Measurements from ENCODE around the gene TMPRSS4.

Gene TMPRSS4

GRCh38 chr11:118079491-118079890, 2.6 kb downstream of the TMPRSS4 start:
- no peak for DNase-seq (ENCODE audit: low read depth in 2 of 2)

- no peak for DNase-seq (ENCODE audit: low read depth in 2 of 2)
Observed at GRCh38 chr11:118080296-118080695, 3.4 kb downstream of the TMPRSS4 start.

DNA sequence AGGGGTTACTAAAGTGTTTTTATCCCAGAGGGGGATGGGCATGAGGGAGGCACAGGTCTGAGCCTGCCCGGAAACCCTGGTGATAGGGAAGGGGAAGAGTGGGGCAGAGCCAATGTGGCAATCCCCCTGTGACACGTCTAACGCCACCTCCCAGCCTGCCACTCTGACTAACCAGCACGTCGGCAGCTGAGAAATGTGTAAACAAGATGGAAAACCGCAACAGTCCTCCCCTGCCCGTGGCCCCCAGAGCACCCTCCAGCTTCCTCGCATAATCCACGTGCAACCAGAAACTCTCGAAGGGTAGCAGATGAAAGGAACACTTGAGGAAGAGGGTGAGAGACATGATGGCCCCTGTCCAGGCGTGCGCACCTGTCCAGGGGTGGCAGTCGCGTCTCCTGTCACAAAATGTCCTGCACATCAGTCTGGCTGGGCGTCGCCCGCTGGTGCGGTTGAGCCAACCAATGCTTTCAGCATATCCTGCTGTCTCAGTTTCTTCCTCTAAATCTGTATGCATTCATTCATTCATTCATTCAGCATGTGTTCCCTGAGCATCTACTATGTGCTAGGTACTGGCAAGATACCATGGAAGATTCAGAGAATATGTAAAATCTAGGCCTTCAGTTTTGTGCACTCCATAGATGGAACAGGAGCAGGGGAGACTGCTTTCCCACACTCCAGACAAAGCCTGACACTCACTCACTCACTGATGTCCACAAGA, 4.5 kb downstream of the TMPRSS4 start:
- DNase-seq (ENCODE audit: low read depth in 2 of 2) = no peak

GRCh38 chr11:118082880-118083552, 6.1 kb downstream of the TMPRSS4 start:
- DNase-seq (ENCODE audit: low read depth in 2 of 2) = no peak

DNA sequence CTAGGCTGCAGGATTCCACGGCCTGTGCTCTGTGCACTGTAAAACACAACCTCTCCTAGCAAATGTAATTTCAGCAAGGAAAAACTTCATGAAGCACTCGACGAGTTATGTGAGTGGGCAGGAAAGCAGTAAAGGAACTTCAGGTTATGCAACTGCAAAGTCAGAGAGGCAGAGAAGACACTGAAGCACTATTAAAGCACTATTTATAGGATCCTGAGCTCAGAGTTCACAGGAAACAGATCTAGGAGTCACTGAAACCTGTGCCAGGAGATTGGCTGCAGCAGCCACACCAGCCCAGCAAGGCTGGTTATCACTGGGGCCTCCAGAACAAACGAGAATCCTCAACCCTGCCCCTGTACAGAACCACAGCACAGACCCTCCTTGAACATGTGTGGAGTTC, 7.4 kb downstream of the TMPRSS4 start:
- no peak for DNase-seq (ENCODE audit: low read depth in 2 of 2)

DNA sequence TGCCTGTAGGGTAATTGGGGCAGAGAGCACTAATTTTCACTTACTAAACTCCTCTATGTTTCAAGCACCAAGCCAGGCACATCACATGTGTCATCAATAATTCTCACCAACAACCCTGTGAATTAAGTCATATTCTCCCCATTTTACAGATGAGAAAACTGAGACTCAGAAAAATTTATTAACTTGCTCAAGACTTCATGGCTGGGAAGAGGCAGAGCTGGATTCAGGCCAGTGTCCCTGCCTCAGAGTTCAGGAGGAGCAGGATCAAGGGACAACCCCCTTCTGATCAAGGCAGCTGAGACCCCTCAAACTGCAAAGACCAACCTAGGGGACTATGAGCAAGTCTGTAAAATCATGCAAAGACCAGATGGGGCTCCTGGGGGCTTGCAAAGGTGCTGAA, 7.8 kb downstream of the TMPRSS4 start:
- DNase-seq (ENCODE audit: low read depth in 2 of 2) = no peak

GRCh38 chr11:118086913-118087768, 10.3 kb downstream of the TMPRSS4 start, which contains the start of gene SMIM35:
TSS of gene SMIM35 (minus strand) at chr11:118086963. CDS start at chr11:118086757, 206 bp downstream.
- DNase-seq (ENCODE audit: low read depth in 2 of 2) = no peak

- DNase-seq (ENCODE audit: low read depth in 2 of 2) = no peak
Observed at GRCh38 chr11:118087931-118088330, 11.1 kb downstream of the TMPRSS4 start.

GRCh38 chr11:118088531-118088930, 11.7 kb downstream of the TMPRSS4 start:
- no peak for DNase-seq (ENCODE audit: low read depth in 2 of 2)

GRCh38 chr11:118090545-118091162, 13.8 kb downstream of the TMPRSS4 start:
- no peak for DNase-seq (ENCODE audit: low read depth in 2 of 2)

DNA sequence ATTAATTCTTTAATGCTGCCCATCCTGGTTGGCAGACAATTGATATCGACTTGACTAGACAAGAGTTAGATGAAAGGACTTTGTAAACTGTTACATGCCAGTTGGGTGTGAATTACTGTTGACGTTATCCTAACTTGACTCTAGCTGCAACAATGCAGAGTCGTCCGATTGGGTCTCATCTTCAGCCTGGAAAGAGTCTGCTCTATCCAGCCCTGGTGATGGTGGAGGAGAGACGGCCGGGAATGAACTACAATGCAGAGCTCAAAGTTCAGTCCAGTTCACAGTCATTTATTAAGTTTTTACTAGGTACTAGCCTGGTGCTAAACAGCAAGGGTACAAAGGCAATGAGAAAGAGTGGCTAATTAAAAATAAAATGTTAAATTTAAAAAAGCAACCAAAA, 14.8 kb downstream of the TMPRSS4 start:
- no peak for DNase-seq (ENCODE audit: low read depth in 2 of 2)

- DNase-seq (ENCODE audit: low read depth in 2 of 2) = no peak
Observed at GRCh38 chr11:118092907-118093571, 16.2 kb downstream of the TMPRSS4 start.

DNA sequence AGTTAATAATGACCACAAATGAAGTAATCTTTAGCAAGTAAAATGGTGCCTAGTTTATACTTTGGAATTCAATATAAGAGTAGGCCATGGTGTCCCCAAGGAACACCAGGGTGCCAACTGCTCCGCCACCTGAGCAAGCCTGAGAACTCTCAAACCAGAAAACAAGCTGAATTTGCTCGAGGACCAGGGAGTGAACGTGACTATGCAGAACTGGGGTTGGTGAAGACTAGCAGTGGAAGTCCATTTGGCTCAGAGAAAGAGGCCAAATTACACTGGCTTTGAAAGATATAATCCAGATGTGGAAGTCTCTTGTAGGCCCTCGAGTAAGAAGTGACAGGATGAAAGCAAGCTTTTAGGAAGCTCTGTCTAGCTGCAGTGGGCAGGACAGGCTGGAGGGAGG, 18.6 kb downstream of the TMPRSS4 start:
- DNase-seq (ENCODE audit: low read depth in 2 of 2) = no peak

GRCh38 chr11:118095967-118096367, 19.1 kb downstream of the TMPRSS4 start:
- no peak for DNase-seq (ENCODE audit: low read depth in 2 of 2)

DNA sequence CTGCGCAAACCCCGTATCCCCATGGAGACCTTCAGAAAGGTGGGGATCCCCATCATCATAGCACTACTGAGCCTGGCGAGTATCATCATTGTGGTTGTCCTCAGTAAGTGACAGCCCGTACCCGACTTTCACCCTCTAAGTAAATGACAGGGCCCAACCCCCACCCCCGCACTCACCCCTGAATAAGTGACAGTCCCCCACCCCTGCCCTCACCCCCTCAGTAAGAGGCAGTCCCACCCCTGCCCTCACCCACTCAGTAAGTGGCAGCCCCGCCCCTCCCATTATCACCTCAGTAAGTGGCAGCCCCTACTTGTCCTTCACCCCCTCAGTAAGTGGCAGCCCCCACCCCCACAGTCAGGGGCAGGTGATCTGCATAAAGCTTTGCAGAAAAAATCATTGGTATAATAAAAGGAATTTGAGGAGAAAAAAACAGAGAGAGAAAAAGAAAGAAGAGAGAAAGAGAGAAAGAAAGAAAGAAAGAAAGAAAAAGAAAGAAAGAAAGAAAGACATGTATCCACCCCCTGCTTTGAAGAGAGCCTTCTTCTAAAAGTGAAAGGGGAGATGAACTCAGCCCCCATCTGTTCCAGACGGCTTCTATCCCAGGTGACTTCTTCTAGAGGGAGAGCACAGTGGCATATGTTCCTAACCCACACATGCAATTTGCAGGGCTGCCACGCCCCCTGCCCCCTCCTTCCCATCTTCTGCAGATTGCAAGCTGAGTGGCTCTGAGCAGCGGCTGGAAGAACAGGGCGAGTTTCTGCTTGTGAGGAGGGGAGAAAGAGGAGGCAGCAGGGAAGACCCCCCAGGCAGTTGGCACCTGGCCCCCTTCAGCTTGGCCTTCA, 22.3 kb downstream of the TMPRSS4 start:
- no peak for DNase-seq (ENCODE audit: low read depth in 2 of 2)

DNA sequence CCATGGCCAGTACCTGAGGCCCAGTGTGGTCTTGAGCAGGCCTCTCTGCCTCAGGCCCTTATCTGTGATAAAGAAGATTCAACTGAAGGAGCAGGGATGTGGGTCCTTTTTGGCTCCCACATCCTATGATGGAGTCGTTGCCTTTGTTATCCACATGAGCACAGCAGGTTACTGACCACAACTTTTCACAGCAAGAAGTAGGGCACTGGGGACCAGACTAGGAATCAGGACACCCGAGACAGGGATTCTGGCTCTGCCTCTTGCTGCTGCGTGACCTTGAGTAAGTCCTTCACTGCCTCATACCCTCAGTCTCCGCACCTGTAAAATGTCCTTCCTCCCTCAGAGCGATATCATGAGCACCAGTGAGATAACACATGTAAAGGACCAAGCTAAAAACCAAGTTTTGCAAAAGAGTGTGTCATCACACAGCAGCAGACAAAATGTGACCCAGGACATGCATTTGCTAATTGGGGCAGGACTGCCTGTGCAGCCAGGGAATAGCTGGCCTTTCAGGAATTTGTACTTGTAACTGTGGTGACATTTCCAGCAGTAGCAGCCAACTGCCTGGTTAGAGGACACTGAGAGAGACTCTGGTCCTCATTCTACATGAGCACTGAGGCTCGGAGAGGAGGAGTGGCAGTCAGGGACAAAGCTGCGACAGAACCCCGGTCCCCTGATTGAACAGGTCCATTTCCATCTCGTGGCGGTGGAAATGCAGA, 23.1 kb downstream of the TMPRSS4 start:
- DNase-seq (ENCODE audit: low read depth in 2 of 2) = no peak

DNA sequence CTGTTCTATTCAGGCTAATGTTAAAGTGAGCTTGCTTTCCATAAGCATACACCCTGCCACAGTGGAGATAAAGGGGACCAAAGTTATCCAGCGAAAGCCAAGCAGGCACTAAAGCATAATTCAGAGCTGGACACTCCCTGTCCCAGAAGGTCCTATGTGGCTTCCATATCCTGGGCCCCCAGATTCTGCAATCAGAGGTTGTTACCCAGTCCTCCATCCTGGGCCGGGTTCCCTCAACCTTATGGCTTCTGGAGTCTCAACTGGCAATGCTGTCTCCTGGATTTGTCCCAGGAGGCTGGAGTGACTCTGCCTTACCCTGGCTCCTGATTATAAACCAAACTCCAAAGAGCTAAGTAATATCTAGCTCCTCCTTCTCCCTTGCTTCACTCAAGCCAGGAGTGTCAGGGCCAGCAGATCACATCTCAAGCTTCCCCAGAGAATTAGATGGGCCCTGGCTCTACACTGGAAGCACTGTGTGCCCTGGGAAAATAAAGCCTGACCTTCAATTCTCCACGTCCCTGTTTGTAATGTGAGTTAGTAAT, 23.9 kb downstream of the TMPRSS4 start:
- no peak for DNase-seq (ENCODE audit: low read depth in 2 of 2)

GRCh38 chr11:118102721-118103261, 25.9 kb downstream of the TMPRSS4 start:
- DNase-seq (ENCODE audit: low read depth in 2 of 2) = no peak

- DNase-seq (ENCODE audit: low read depth in 2 of 2) = no peak
Observed at GRCh38 chr11:118104491-118104890, 27.6 kb downstream of the TMPRSS4 start.

All from stimulated activated CD4-positive, alpha-beta T cell treated with anti-CD3 and anti-CD28 coated beads, Interleukin-15, amount 100 ng/mL, for 48 hours (primary cell).